ENCODE data around the gene NAP1L4. TPM values are rescaled to one million over a fixed set of nuclear protein-coding genes. Genes with fewer than 3 reads are reported as not detected.

NAP1L4 gene
- total RNA-seq, 1 donor from 2014 or later, result 184 TPM

DNA sequence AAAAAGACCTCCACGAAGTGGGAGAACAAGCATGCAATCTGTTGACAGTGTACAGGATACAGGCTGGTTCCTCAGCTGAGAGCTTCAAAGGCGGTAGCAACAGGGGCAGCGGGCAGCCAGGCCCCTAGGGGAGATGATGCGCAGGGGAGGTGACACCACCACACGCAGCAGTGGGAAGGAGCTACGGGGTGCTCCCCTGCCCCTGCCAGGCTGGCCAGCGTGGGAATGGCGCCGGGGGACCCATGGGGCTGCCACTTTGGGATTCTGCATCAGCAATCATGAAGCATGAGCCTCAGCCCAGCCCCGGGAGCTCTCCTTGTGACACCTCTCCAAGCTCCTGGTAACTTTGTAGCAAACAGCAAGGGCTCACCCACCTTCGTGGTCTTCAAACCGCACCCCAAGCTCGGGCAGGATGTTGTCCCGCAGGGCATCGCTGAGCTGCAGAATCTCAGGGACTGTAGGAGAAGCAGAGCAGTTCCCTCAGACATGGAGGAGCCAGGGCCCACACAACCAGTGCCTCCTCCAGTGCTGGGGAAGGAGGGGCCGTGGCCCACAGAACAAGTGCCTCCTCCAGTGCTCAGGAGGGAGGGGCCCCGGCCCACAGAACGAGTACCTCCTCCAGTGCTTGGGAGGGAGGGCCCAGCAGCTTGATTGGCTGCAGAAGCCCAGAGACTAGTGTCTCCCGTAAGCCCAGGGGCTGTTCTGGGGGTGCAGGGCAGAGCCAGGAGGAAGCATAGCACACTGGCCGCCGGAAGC, 14.6 kb upstream of the NAP1L4 start:
- H3K27me3 Mint-ChIP-seq, result no peaks in the 10 kb centered on the region
- peaks cover 26% of the 10 kb centered on the region for H3K36me3 Mint-ChIP-seq (ENCODE audit: insufficient read depth)
- TF ChIP-seq, protein P1, sequence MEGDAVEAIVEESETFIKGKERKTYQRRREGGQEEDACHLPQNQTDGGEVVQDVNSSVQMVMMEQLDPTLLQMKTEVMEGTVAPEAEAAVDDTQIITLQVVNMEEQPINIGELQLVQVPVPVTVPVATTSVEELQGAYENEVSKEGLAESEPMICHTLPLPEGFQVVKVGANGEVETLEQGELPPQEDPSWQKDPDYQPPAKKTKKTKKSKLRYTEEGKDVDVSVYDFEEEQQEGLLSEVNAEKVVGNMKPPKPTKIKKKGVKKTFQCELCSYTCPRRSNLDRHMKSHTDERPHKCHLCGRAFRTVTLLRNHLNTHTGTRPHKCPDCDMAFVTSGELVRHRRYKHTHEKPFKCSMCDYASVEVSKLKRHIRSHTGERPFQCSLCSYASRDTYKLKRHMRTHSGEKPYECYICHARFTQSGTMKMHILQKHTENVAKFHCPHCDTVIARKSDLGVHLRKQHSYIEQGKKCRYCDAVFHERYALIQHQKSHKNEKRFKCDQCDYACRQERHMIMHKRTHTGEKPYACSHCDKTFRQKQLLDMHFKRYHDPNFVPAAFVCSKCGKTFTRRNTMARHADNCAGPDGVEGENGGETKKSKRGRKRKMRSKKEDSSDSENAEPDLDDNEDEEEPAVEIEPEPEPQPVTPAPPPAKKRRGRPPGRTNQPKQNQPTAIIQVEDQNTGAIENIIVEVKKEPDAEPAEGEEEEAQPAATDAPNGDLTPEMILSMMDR (IDR thresholded peaks at IDR 0.05; ENCODE audit: unreplicated experiment), result no peak
- no peak overlapping the region for H3K4me3 Mint-ChIP-seq (ENCODE audit: low read depth)
- H3K27ac Mint-ChIP-seq, result no peak overlapping the region
- no peak for DNase-seq (ENCODE audit: low spot score, unreplicated experiment)
- H3K4me1 Mint-ChIP-seq (ENCODE audit: low read depth), result no peaks in the 10 kb centered on the region
- no peaks in the 10 kb centered on the region for H3K9me3 Mint-ChIP-seq (ENCODE audit: low read depth)

DNA sequence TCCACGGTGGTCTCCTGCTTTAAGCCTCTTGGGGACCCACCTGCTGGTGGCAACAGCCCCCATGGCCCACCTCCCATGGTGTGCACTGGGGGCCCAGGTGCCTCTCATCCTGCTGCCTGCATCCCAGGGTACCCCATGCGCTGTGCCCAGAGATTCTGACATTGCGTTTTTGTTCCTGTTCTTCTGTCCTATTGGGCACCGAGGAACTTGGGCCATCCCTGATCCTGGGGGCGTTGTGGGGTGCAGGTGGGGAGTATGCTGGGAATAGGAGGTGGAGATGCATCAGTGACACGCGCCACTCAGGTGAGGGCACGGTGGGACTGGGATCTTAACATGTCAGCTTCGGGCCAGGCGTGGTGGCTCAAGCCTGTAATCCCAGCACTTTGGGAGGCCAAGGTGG, 12.4 kb upstream of the NAP1L4 start:
- TF ChIP-seq, protein P1 (IDR thresholded peaks at IDR 0.05; ENCODE audit: unreplicated experiment), result no peak
- Mint-ChIP-seq H3K9me3 (ENCODE audit: low read depth) (no peaks in the 10 kb centered on the region), H3K4me1 (ENCODE audit: low read depth) (no peaks in the 10 kb centered on the region), H3K27ac (no peak overlapping the region), H3K27me3 (no peaks in the 10 kb centered on the region), H3K4me3 (ENCODE audit: low read depth) (no peak overlapping the region), H3K36me3 (ENCODE audit: insufficient read depth) (peaks cover 29% of the 10 kb centered on the region)
- DNase-seq (ENCODE audit: low spot score, unreplicated experiment), result no peak

DNA sequence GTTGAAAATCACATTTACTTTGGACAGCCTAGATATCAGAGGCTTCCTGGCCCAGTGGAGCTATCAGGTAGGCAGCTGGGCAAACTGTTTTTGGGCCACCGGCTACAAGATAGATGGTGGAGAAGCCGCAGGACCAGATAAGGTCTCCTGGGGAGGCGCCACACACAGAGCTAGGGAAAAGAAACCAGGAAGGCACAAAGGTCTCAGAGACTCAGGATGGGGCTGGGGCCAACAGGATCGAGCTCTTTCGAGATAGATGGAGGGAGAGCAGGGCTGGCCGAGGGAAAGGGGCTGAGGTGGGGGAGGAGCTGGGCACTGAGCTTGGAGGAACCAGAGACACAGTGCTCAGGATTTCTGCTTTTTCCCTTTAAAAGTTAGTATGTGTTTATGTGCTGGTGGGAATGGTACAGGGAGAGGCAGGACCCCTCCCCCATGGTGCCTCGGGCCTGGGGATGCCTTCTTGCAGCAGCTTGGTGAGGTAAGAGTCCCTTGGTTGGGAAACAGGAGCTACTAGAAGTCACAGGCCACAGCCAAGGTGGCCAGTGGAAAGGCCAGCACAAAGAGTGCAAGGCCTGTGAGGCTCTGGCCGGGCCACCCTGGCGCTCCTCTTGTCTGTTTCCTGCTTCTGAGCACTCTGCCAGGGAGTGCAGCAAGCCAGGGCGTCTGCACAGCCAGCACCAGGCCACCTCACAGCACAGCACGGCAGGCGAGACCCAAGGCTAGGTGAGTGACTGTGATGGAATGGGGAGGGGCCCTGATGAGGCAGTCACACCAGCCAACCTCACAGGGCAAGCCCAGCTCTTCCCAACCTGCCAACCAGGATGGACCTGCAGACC, 11.5 kb upstream of the NAP1L4 start:
- TF ChIP-seq, protein P1 (IDR thresholded peaks at IDR 0.05; ENCODE audit: unreplicated experiment), result no peak
- H3K9me3 Mint-ChIP-seq (ENCODE audit: low read depth), result no peaks in the 10 kb centered on the region
- H3K4me1 Mint-ChIP-seq (ENCODE audit: low read depth), result no peaks in the 10 kb centered on the region
- no peaks in the 10 kb centered on the region for H3K27me3 Mint-ChIP-seq
- no peak for DNase-seq (ENCODE audit: low spot score, unreplicated experiment)
- H3K4me3 Mint-ChIP-seq (ENCODE audit: low read depth), result no peak overlapping the region
- no peak overlapping the region for H3K27ac Mint-ChIP-seq
- peaks cover 28% of the 10 kb centered on the region for H3K36me3 Mint-ChIP-seq (ENCODE audit: insufficient read depth)

DNA sequence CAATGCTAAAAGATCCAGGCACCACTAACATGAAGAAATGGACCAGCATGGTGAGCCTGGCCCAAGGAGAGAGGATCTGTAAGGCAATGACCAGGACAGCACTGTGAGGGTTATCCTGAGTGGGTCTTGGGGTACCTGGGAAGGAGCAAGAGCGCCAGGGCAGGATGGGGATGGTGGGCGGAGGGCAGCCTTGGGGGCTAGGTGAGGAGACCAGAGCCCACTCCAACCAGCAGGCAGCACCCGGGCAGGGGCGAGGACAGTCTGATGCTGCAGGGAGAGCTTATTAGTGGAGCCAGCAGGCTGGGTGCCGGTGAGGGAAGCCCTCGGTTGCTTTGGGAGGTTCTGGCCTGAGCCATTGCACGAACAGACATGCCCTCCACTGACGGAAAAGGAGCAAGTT, 10.7 kb upstream of the NAP1L4 start:
- H3K27ac Mint-ChIP-seq, result no peak overlapping the region

DNA sequence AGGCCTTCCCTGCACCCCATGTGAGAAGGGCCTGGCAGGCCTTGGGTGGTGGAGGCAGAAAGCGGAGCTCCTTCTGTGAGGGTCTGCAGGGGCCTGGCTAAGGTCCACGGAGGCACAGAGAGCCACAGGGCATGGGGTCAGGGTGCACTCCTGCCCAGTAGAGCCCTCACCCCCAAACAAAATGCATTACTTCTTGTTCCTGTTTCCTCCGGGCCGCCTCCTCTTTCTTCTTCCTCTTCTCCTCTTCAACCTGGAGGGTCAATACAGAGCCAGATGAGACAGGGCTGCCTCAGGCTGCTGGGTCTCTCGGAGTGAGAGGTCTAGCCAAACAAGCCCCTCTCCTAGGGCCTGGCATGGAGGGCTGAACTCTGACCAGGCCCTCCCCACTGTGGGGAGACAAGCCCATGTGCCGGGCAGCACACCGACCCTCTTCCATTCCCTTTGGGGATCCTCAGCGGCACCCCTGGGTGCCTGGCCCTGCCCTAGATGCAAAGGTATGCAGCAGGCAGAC, 10.3 kb upstream of the NAP1L4 start:
- DNase-seq (ENCODE audit: low spot score, unreplicated experiment), result no peak
- Mint-ChIP-seq H3K27me3 (no peaks in the 10 kb centered on the region), H3K4me3 (ENCODE audit: low read depth) (no peak overlapping the region), H3K9me3 (ENCODE audit: low read depth) (no peaks in the 10 kb centered on the region), H3K27ac (no peak overlapping the region), H3K4me1 (ENCODE audit: low read depth) (no peaks in the 10 kb centered on the region), H3K36me3 (ENCODE audit: insufficient read depth) (peaks cover 28% of the 10 kb centered on the region)
- TF ChIP-seq, protein P1 (IDR thresholded peaks at IDR 0.05; ENCODE audit: unreplicated experiment), result no peak

More for the DNA sequence above, 10.7 kb upstream of the NAP1L4 start:
- no peak overlapping the region for H3K4me3 Mint-ChIP-seq (ENCODE audit: low read depth)
- no peak for DNase-seq (ENCODE audit: low spot score, unreplicated experiment)
- TF ChIP-seq, protein P1 (IDR thresholded peaks at IDR 0.05; ENCODE audit: unreplicated experiment), result no peak
- peaks cover 28% of the 10 kb centered on the region for H3K36me3 Mint-ChIP-seq (ENCODE audit: insufficient read depth)
- no peaks in the 10 kb centered on the region for H3K4me1 Mint-ChIP-seq (ENCODE audit: low read depth)
- H3K9me3 Mint-ChIP-seq (ENCODE audit: low read depth), result no peaks in the 10 kb centered on the region
- H3K27me3 Mint-ChIP-seq, result no peaks in the 10 kb centered on the region

Measured in progenitor cell of endocrine pancreas (in vitro differentiated cells).